GM19467 (cell line): ENCODE results near the gene CLDN18.

ENCODE experiments used
- ATAC-seq: cut with Tn5 transposase; IDR thresholded peaks from one replicate; pipeline ENCODE4 v1.9.1; 2021; ENCODE audit warnings: mild to moderate bottlenecking, moderate library complexity; ENCODE audit not compliant: unreplicated experiment

Gene CLDN18

GRCh38 chr3:138023754-138024153 lies 13.8 kb downstream of the CLDN18 start:
- no peak for ATAC-seq

DNA sequence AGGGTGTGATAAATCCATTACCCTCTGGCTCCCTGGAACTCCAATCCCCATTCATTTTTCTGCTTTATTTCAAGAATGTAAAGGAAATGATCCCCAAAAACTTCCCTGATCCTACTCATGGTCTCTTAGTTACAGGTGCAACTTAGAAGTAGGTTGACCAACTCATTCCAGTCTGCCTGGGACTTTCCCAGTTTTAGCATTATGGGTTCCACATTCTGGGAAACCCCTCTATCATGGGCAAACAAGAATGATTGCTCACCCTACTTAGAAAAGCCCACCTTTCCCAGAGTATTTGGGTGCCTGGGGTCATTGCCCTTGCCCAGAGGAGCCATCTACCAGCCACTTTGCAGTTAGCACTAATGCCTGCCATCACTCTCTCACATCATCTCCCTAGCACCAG lies 15.6 kb downstream of the CLDN18 start:
- ATAC-seq = no peak

DNA sequence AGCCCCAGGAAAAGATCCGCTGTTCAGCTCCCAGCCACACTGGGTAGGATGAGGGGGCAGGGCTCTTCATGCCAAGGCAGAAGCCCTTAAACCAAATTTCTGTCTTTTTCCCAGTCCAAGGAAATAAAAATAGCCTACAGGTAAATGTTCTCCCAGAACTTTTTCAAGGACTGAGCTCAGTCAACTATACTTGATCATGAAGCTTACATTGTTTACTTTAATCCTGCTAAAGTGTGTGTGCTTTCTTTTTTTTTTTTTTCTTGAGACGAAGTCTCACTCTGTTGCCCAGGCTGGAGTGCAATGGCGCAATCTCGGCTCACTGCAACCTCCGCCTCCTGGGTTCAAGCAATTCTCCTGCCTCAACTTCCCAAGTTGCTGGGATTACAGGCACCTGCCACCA lies 17.9 kb downstream of the CLDN18 start:
- no peak for ATAC-seq

- no peak for ATAC-seq
Measured at GRCh38 chr3:138030734-138031280, 20.8 kb downstream of the CLDN18 start.

GRCh38 chr3:138031536-138031935 lies 21.6 kb downstream of the CLDN18 start:
- ATAC-seq = no peak

DNA sequence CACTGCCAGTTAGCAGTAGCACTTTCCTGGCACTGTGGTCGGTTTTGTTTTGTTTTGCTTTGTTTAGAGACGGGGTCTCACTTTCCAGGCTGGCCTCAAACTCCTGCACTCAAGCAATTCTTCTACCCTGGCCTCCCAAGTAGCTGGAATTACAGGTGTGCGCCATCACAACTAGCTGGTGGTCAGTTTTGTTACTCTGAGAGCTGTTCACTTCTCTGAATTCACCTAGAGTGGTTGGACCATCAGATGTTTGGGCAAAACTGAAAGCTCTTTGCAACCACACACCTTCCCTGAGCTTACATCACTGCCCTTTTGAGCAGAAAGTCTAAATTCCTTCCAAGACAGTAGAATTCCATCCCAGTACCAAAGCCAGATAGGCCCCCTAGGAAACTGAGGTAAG lies 22.6 kb downstream of the CLDN18 start:
- no peak for ATAC-seq

GRCh38 chr3:138033202-138033691 lies 23.3 kb downstream of the CLDN18 start:
- no peak for ATAC-seq

DNA sequence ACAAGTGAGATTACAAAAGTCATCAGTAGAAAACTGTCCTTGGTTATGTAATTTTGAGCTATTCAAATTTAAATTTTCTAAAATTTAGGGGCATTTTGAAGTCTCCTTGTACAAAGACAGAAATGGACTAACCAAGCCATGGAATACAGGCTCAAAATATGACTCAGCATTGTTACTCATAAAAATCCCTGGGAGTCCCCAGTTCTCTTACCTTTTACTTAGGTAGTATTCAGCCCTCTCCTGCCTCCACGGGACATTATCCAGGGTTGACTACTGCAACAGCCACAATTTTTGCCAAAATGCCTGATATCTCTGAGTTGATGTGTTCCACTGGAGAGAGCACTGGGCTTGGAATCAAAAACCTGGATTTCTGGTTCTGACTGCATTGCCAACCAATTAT lies 25.0 kb downstream of the CLDN18 start:
- no peak for ATAC-seq

GRCh38 chr3:138036572-138036971 lies 26.6 kb downstream of the CLDN18 start:
- no peak for ATAC-seq

DNA sequence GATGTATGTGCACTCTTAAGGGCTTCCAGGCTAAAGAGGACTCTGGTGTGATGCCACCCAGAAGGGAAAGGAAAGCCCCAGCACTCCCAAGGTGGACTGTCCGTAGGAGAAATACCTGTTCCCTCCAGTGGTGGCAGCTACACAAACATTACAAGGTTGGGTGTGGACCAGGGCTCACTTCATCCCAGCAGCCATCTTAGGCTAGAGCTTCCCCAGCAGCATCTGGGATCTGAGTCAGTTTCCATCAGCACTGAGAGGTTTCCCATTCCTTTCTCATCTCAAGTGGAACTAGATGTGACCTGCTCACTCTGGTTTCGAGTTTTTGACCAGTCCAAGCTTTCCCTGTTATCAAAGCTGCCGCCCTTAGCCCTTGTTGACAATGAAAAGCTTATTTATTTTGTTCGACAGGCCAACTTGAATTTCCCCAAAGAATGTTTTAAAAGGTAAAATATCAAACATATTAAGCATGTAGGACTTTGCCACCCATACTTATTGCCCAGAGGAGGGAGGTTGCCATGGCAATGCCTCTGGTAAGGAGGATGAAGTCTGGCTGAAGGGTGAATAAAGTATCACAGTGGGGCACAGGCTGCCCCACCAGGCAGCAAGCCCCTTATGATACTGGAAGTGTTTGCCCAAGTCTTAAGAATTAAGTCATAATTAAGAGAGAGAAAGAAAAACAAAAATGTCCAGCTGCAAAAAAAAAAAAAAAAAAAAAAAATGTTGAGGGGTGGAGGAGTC lies 28.9 kb downstream of the CLDN18 start:
- ATAC-seq = no peak

- no peak for ATAC-seq
Measured at GRCh38 chr3:138042043-138042442, 32.1 kb downstream of the CLDN18 start.

- no peak for ATAC-seq
Measured at GRCh38 chr3:138043266-138044029, 33.5 kb downstream of the CLDN18 start.

GRCh38 chr3:138046085-138046484 lies 36.1 kb downstream of the CLDN18 start:
- no peak for ATAC-seq

DNA sequence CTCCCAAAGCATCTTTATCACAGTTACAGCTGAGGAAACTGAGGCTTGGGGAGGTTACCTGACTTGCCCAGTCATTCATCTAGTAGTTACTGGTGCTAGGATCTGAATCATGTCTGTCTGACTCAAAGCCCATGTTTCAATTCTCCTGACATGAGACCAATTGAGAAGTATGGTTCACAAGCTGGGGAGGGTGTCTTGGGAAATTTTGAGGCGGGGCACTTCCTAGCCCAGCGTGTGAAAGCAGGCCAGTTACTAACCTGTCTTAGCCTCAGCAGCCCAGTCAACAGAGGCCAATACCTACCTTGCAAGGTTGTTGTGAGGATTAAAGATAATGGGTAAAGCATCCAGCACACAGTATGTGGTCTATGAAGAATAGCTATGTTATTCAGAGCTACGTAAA lies 37.0 kb downstream of the CLDN18 start:
- ATAC-seq = no peak

DNA sequence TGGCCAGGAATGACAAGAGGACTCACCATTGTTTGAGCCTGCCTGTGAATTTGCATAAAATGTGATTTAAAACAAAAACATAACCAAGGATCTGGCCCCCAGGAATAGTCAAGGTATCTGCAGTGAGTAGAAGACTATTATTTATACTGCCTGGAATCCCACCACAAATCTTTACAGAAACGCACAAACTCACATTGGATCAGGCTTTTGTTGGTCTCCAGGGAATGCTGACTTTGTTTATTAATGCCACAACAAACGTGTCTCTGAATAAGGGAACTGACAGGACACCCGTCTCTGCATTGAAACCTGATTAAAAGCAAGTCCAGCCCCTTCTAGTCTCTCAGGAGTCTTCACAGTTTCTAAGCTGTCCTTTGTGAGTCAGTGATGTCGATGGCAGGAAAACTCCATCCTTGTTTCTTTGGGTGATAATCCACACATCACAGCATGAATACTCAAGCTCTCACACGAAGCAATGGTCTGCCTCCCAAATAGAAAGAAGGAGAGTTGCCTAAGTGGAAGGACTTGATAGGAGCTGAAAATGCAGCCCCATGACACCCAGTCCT lies 37.7 kb downstream of the CLDN18 start:
- no peak for ATAC-seq

- ATAC-seq = no peak
Measured at GRCh38 chr3:138049157-138049919, 39.4 kb downstream of the CLDN18 start.

GRCh38 chr3:138051947-138052802 lies 42.2 kb downstream of the CLDN18 start:
- no peak for ATAC-seq

GRCh38 chr3:138054057-138054456 lies 44.1 kb downstream of the CLDN18 start:
- no peak for ATAC-seq

DNA sequence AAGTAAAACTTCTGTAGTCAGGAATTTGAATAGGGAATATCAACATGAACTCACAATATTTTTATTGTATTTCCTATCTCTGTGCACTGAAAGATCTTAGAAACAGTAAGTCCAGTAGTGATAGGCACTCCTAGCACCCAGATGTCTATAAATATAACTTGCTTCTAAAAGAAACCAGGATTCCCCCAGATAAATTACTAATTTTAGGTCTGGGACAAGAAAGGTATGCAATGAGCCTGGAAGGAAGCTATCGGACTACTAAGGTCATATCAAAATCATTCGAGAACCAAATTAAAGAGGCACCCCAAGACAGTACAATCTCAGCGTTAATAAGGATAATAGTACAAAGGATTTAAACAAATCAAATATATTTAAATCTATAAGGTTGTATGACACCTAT lies 47.4 kb downstream of the CLDN18 start:
- ATAC-seq = no peak

- ATAC-seq = no peak
Measured at GRCh38 chr3:138059261-138059660, 49.3 kb downstream of the CLDN18 start.
